ENCODE data around the gene ANKFN1. TPM values are rescaled to one million over a fixed set of nuclear protein-coding genes. Genes with fewer than 3 reads are reported as not detected.

Gene ANKFN1
- total RNA-seq, 2 donors from 2014 or later: 0.52 to 0.58 TPM

GRCh38 chr17:56125830-56126819, 27.1 kb upstream of the ANKFN1 start:
- intact Hi-C loops (cut with DNase I): loop anchor here (10.0 kb wide), 1 partner anchor 189 kb away; no protein-coding TSS in a partner anchor
- Histone ChIP-seq H3K4me3 (no peak overlapping the region), H3K27me3 (no peaks in the 10 kb centered on the region), H3K4me1 (no peaks in the 10 kb centered on the region), H3K27ac (no peak overlapping the region), H3K9ac (ENCODE audit: low read depth in 2 of 2, low read length in 2 of 2) (no peak overlapping the region), H3K9me3 (no peaks in the 10 kb centered on the region), H3K36me3 (no peaks in the 10 kb centered on the region)
- TF ChIP-seq CTCF (IDR thresholded peaks at IDR 0.05): no peak
- DNase-seq: no peak

GRCh38 chr17:56130026-56130425, 23.2 kb upstream of the ANKFN1 start:
- Histone ChIP-seq H3K9ac (ENCODE audit: low read depth in 2 of 2, low read length in 2 of 2) (no peak overlapping the region), H3K27ac (no peak overlapping the region), H3K4me1 (no peaks in the 10 kb centered on the region), H3K27me3 (no peaks in the 10 kb centered on the region), H3K4me3 (no peak overlapping the region), H3K9me3 (no peaks in the 10 kb centered on the region), H3K36me3 (no peaks in the 10 kb centered on the region)
- TF ChIP-seq CTCF (IDR thresholded peaks at IDR 0.05): no peak
- intact Hi-C loops (cut with DNase I): no loop called here
- DNase-seq: no peak

GRCh38 chr17:56130631-56131030, 22.6 kb upstream of the ANKFN1 start:
- no peaks in the 10 kb centered on the region for H3K9me3 ChIP-seq
- no peak overlapping the region for H3K4me3 ChIP-seq
- no peak overlapping the region for H3K27ac ChIP-seq
- no peak for DNase-seq
- intact Hi-C loops (cut with DNase I): no loop called here
- H3K36me3 ChIP-seq: no peaks in the 10 kb centered on the region
- no peak for TF ChIP-seq CTCF (IDR thresholded peaks at IDR 0.05)
- no peaks in the 10 kb centered on the region for H3K27me3 ChIP-seq
- no peaks in the 10 kb centered on the region for H3K4me1 ChIP-seq
- H3K9ac ChIP-seq (ENCODE audit: low read depth in 2 of 2, low read length in 2 of 2): no peak overlapping the region

- Histone ChIP-seq H3K9me3 (no peaks in the 10 kb centered on the region), H3K4me3 (no peak overlapping the region), H3K27me3 (no peaks in the 10 kb centered on the region), H3K27ac (no peak overlapping the region), H3K4me1 (no peaks in the 10 kb centered on the region), H3K36me3 (no peaks in the 10 kb centered on the region), H3K9ac (ENCODE audit: low read depth in 2 of 2, low read length in 2 of 2) (no peak overlapping the region)
- no peak for DNase-seq
- TF ChIP-seq CTCF (IDR thresholded peaks at IDR 0.05): no peak
- intact Hi-C loops (cut with DNase I): no loop called here
Measured at GRCh38 chr17:56131431-56131830, 21.8 kb upstream of the ANKFN1 start.

- Histone ChIP-seq H3K27me3 (no peaks in the 10 kb centered on the region), H3K36me3 (no peaks in the 10 kb centered on the region), H3K4me3 (no peak overlapping the region), H3K9me3 (no peaks in the 10 kb centered on the region), H3K9ac (ENCODE audit: low read depth in 2 of 2, low read length in 2 of 2) (no peak overlapping the region), H3K27ac (no peak overlapping the region), H3K4me1 (no peaks in the 10 kb centered on the region)
- intact Hi-C loops (cut with DNase I): no loop called here
- no peak for TF ChIP-seq CTCF (IDR thresholded peaks at IDR 0.05)
- DNase-seq: no peak
Measured at GRCh38 chr17:56136301-56136700, 17.0 kb upstream of the ANKFN1 start.
